B cell (primary cell): ENCODE data around the gene SPAG5.

Experiments used
- CTCF ChIP-seq: fragments of 200-600 bp; IDR thresholded peaks from one replicate; pipeline ENCODE4 v1.8.0; 2022; ENCODE audit warnings: antibody characterized with exemption, mild to moderate bottlenecking
- EZH2 ChIP-seq: IDR thresholded peaks from 2 replicates; pipeline ENCODE4 v1.6.1; 2012; ENCODE audit warnings: borderline replicate concordance, low read depth, mild to moderate bottlenecking, moderate library complexity, low read length; ENCODE audit not compliant: insufficient read depth, poor library complexity, severe bottlenecking

- TF ChIP-seq EZH2: no peak
- no peak for TF ChIP-seq CTCF
These were observed 6.6 kb downstream of the SPAG5 start for GRCh38 chr17:28592260-28592659.
